ENCODE data around the gene ZNF862.

GRCh38 chr7:149846436-149847046, 8.4 kb downstream of the ZNF862 start:
- TF ChIP-seq CTCF (IDR thresholded peaks at IDR 0.05) (no peak), EZH2 (IDR thresholded peaks at IDR 0.05; ENCODE audit: borderline replicate concordance, insufficient read depth, low read depth, low read length, poor library complexity, severe bottlenecking) (no peak)
